HUES64 (cell line): ENCODE measurements around the gene ARL4C.
"Not testable (repeated sequence)": the region's sequence is repeated elsewhere in the genome, so short reads cannot be mapped to it uniquely, and the experiment has no call there.

Source experiments
- H3K27ac ChIP-seq: 2 replicates; pipeline ENCODE4 v1.7.0; 2013; ENCODE audit warnings: low read depth, low read length, inconsistent platforms
- H3K27me3 ChIP-seq: 2 replicates; pipeline ENCODE4 v1.6.1; 2013; ENCODE audit warnings: mild to moderate bottlenecking, low read length; ENCODE audit not compliant: insufficient read depth
- H3K36me3 ChIP-seq: 2 replicates; pipeline ENCODE4 v1.6.1; 2013; ENCODE audit warnings: mild to moderate bottlenecking, low read length; ENCODE audit not compliant: insufficient read depth
- H3K4me1 ChIP-seq: 2 replicates; pipeline ENCODE4 v1.6.1; 2013; ENCODE audit warnings: mild to moderate bottlenecking, low read length, moderate library complexity; ENCODE audit not compliant: insufficient read depth
- H3K4me3 ChIP-seq: 2 replicates; pipeline ENCODE4 v1.5.1; 2013; ENCODE audit warnings: mild to moderate bottlenecking, low read length, moderate library complexity
- H3K9ac ChIP-seq: 2 replicates; pipeline ENCODE4 v1.6.1; 2013; ENCODE audit warnings: mild to moderate bottlenecking, low read depth, low read length
- H3K9me3 ChIP-seq: 2 replicates; pipeline ENCODE4 v1.6.1; 2013; ENCODE audit warnings: low read depth, low read length; ENCODE audit not compliant: insufficient read depth
- WGBS: fragments of 150-250, 120-280 bp; methylation state at CpG from one replicate; pipeline ENCODE4 v1.1.7; 2013; ENCODE audit warnings: missing lambda C conversion rate; 5-methylcytosine and 5-hydroxymethylcytosine counted together

ARL4C gene

GRCh38 chr2:234469251-234469845 lies 27.5 kb downstream of the ARL4C start:
- Histone ChIP-seq H3K9me3 (no peaks in the 10 kb centered on the region), H3K4me3 (no peak overlapping the region), H3K4me1 (no peaks in the 10 kb centered on the region), H3K27ac (no peak overlapping the region), H3K27me3 (no peaks in the 10 kb centered on the region; the same call in 1 of the 2 replicates), H3K36me3 (no peaks in the 10 kb centered on the region), H3K9ac (no peak overlapping the region)
- WGBS: 95% methylated on average over 7 of the region's 7 CpGs

- H3K27ac ChIP-seq: no peak overlapping the region
- no peak overlapping the region for H3K9ac ChIP-seq
- whole genome bisulfite sequencing: 90% methylated on average over 5 of the region's 5 CpGs
- H3K36me3 ChIP-seq: no peaks in the 10 kb centered on the region
- no peaks in the 10 kb centered on the region for H3K4me1 ChIP-seq
- no peaks in the 10 kb centered on the region for H3K9me3 ChIP-seq
- H3K4me3 ChIP-seq: no peak overlapping the region
- H3K27me3 ChIP-seq: no peaks in the 10 kb centered on the region; the same call in 1 of the 2 replicates
Measured at GRCh38 chr2:234468503-234468902, 28.4 kb downstream of the ARL4C start.

DNA sequence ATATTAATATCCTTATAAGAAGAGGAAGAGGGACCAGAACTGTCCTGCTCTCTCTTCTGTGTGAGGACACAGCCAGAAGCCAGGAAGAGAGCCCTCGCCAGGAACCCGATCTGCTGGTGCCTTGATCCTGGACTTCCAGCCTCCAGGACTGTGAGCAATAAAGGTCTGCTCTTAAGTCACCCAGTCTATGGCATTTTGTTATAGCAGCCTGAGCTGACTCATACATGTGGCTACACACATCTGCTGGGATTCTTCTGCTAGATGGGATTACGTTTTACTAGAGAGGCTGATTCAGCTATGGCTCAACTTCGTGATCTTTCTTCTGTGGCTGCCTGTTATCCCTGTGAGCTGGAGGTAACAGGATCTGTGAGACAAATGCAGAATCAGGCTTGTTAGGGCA lies 29.6 kb downstream of the ARL4C start:
- no peaks in the 10 kb centered on the region for H3K9me3 ChIP-seq
- WGBS: 94% methylated on average over 4 of the region's 4 CpGs
- no peak overlapping the region for H3K9ac ChIP-seq
- H3K27ac ChIP-seq: no peak overlapping the region
- H3K27me3 ChIP-seq: no peaks in the 10 kb centered on the region; the same call in 1 of the 2 replicates
- no peaks in the 10 kb centered on the region for H3K36me3 ChIP-seq
- H3K4me1 ChIP-seq: no peaks in the 10 kb centered on the region
- H3K4me3 ChIP-seq: no peak overlapping the region

DNA sequence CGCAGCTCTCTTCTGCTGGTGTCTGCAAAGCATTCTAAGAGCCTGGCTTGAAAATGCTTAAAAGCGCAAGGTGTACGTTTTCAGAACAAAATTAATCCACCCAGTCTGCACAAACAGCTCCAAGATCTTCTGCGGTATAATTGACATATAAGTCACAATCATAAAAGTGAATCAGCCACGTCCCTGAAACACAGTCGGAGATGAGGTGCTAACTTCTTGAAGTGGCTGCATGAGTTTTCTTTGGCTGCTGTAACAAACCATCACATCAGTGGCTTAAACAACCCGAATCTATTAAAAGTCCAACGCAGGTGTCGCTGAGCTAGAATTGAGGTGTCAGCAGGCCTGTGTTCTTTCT lies 32.6 kb downstream of the ARL4C start:
- no peak overlapping the region for H3K9ac ChIP-seq
- H3K4me1 ChIP-seq: no peaks in the 10 kb centered on the region
- H3K27me3 ChIP-seq: no peaks in the 10 kb centered on the region
- 95% methylated on average over 9 of the region's 9 CpGs for WGBS
- no peaks in the 10 kb centered on the region for H3K36me3 ChIP-seq
- no peaks in the 10 kb centered on the region for H3K9me3 ChIP-seq
- H3K4me3 ChIP-seq: no peak overlapping the region
- H3K27ac ChIP-seq: no peak overlapping the region

- H3K4me3 ChIP-seq: no peak overlapping the region
- no peaks in the 10 kb centered on the region for H3K36me3 ChIP-seq
- no peaks in the 10 kb centered on the region for H3K9me3 ChIP-seq
- H3K27me3 ChIP-seq: no peaks in the 10 kb centered on the region
- 94% methylated on average over 17 of the region's 17 CpGs for WGBS
- H3K4me1 ChIP-seq: no peaks in the 10 kb centered on the region
- no peak overlapping the region for H3K27ac ChIP-seq
- H3K9ac ChIP-seq: no peak overlapping the region
Measured at GRCh38 chr2:234463626-234464290, 33.1 kb downstream of the ARL4C start.

DNA sequence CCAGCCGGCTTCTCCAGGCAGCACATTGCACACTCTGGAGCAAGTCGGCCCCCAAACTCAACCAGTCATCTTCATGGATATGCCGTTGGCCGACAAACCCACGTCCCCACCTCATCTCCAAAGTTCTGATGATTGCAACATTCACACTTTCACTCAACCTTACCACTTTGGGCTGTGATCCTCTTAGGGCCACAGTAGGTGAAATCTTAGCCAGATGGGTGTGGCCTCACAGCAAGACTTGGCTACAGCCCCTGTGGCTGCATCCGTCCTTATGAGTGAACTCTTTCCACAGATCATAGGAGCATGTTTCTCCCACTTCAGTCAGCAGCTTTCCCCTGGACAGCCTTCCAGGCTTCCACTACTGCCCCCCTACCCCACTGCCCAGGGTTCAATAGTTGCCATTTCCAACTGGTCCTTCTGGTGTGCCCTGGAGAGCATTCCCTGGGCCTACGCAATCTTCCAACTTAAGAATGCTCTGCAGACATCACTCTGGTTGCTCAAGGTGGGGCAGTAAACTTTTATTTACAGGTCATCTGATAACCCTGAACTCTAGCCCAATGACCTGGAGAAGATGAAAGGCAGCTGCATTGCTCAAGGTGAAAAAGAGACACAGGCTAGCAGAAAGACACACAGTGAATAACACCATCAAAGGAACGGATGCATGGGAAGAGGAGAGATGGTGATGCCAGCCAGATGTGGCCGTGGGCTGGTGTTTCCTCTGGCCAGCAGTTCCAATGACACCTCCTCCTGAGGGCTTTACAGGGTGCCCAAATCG lies 34.5 kb downstream of the ARL4C start:
- H3K9ac ChIP-seq: no peak overlapping the region
- 93% methylated on average over 10 of the region's 10 CpGs for WGBS
- H3K27me3 ChIP-seq: no peaks in the 10 kb centered on the region
- H3K9me3 ChIP-seq: no peaks in the 10 kb centered on the region; the same call in 1 of the 2 replicates
- no peak overlapping the region for H3K27ac ChIP-seq
- H3K4me3 ChIP-seq: no peak overlapping the region
- no peaks in the 10 kb centered on the region for H3K4me1 ChIP-seq
- no peaks in the 10 kb centered on the region for H3K36me3 ChIP-seq

- Histone ChIP-seq H3K9ac (no peak overlapping the region), H3K4me3 (no peak overlapping the region), H3K27ac (no peak overlapping the region), H3K4me1 (no peaks in the 10 kb centered on the region), H3K9me3 (no peaks in the 10 kb centered on the region; the same call in 1 of the 2 replicates), H3K27me3 (no peaks in the 10 kb centered on the region), H3K36me3 (no peaks in the 10 kb centered on the region)
- 85% methylated on average over 6 of the region's 6 CpGs for WGBS
Measured at GRCh38 chr2:234459401-234460009, 37.4 kb downstream of the ARL4C start.

DNA sequence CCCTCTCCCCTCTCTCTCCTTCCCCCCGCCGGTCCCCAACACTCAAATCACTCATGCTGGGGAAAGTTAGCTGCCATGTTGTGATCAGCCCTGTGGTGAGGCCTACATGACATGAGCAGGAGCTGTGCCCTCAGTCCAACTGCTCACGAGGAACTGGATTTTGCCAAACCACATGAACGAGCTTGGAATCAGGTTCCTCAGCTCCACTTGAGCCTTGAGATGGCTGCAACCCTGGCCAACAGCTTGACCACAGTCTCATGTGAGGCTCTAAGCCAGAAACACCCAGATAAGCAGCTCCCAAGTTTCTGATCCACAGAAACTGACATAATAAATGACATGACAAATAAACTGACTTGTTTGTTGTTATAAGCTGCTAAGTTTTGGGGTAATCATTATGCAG lies 38.4 kb downstream of the ARL4C start:
- Histone ChIP-seq H3K4me1 (no peaks in the 10 kb centered on the region), H3K27ac (no peak overlapping the region)

DNA sequence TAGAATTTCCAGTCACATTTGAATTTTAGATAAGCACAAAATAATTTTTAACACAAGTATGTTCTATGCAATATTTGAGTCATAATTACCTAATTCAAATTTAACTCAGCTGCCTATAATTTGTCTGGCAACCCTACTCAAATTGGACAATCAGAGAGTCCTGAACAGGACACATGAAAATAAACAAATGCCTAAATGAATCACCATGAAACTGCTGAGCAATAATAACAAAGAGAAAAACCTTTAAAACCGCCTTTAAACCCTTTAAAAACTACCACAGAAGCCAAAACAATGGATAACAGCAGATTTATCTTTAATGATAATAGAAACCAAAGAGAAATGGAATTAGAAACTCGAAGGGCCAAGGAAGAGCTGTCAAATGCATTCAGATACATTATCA lies 39.5 kb downstream of the ARL4C start:
- H3K9me3 ChIP-seq: no peaks in the 10 kb centered on the region; the same call in 1 of the 2 replicates
- H3K36me3 ChIP-seq: no peaks in the 10 kb centered on the region
- H3K4me3 ChIP-seq: no peak overlapping the region
- 80% methylated on average over 1 of the region's 2 CpGs for WGBS
- no peak overlapping the region for H3K9ac ChIP-seq
- H3K27ac ChIP-seq: no peak overlapping the region
- no peaks in the 10 kb centered on the region for H3K27me3 ChIP-seq
- H3K4me1 ChIP-seq: no peaks in the 10 kb centered on the region

More for the DNA sequence above, 38.4 kb downstream of the ARL4C start:
- Histone ChIP-seq H3K27me3 (no peaks in the 10 kb centered on the region), H3K9me3 (no peaks in the 10 kb centered on the region; the same call in 1 of the 2 replicates), H3K36me3 (no peaks in the 10 kb centered on the region), H3K9ac (no peak overlapping the region), H3K4me3 (no peak overlapping the region)
- 92% methylated on average over 4 of the region's 4 CpGs for WGBS

DNA sequence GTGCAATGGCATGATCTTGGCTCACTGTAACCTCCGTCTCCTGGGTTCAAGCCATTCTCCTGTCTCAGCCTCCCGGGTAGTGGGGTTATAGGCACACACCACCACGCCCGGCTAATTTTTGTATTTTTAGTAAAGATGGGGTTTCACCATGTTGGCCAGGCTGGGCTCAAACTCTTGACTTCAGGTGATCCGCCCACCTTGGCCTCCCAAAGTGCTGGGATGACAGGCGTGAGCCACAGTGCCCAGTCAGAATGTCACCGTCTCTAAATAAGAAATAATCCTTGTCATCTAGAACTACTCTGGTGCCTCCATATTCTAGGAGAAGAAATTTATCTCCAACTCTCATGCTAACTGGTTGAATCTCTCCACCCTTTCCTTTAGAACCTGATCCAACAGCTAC lies 41.6 kb downstream of the ARL4C start:
- 96% methylated on average over 7 of the region's 7 CpGs for WGBS
- H3K27ac ChIP-seq, H3K36me3 ChIP-seq, H3K4me3 ChIP-seq, H3K9me3 ChIP-seq, H3K27me3 ChIP-seq, H3K9ac ChIP-seq: not testable (repeated sequence)
- peaks cover 14% of the 10 kb centered on the region for H3K4me1 ChIP-seq

GRCh38 chr2:234454433-234454832 lies 42.4 kb downstream of the ARL4C start:
- Histone ChIP-seq H3K9me3 (no peaks in the 10 kb centered on the region; the same call in 1 of the 2 replicates), H3K4me3 (no peak overlapping the region), H3K27me3 (no peaks in the 10 kb centered on the region), H3K9ac (no peak overlapping the region), H3K4me1 (peaks cover 22% of the 10 kb centered on the region), H3K36me3 (no peaks in the 10 kb centered on the region), H3K27ac (no peak overlapping the region)
- WGBS: 88% methylated on average over 3 of the region's 4 CpGs
